Activated CD8-positive, alpha-beta memory T cell treated with anti-CD3 and anti-CD28 coated beads for 24 hours (primary cell): ENCODE results near the gene HERC5.

Experiments used
- DNase-seq: peaks from one replicate; pipeline ENCODE4 v3.0.0-alpha.2; 2020

Gene HERC5

DNA sequence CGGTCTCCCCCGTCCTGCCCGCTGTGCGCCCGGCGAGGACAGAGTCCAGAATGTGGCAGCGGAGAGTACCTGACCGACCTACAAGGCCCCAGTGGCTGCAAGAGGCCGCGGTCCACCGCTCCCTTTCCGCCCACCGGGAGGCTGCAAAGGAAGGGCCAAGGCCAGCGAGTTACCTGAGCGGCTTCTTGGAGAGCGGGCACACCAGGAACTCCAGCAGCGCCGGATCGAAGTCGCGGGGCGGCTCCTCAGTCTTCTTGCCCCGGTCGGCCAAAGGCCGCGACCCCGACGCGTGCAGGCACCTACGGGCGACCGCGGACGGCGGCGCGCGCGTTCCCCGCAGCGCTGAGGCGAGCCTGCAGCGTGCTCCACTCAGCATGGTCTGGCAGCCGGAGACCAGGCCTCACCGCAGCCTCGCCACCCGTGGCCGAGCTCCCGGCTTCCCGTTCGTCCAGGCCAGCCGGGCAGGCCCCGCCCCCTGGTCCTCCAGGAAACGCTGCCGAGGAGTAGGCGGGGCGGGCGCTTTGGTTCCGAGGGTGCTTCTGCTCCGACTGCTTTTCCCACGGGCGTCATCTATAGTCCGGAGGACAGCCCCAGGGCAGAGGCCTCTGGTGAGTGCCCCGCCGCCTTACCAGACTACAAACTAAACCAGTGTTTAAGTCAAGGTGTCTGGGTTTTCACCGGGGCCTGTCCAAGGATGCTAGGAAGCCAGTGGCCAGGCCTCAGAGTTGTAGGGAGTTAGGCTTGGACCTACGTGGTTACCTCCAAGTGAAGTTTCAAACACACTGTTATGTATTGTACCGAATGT lies 66.6 kb downstream of the HERC5 start, which contains the start of gene PYURF:
Gene PYURF, minus strand, starts transcription at position 452 of the 805 bp plus-strand sequence. Its CDS starts 76 bp downstream, at position 376.
- DNase-seq = peak; percentile 92

- DNase-seq = no peak
Measured at GRCh38 chr4:88524171-88524570, 67.3 kb downstream of the HERC5 start.

GRCh38 chr4:88526221-88526815 lies 69.4 kb downstream of the HERC5 start:
- DNase-seq = no peak

DNA sequence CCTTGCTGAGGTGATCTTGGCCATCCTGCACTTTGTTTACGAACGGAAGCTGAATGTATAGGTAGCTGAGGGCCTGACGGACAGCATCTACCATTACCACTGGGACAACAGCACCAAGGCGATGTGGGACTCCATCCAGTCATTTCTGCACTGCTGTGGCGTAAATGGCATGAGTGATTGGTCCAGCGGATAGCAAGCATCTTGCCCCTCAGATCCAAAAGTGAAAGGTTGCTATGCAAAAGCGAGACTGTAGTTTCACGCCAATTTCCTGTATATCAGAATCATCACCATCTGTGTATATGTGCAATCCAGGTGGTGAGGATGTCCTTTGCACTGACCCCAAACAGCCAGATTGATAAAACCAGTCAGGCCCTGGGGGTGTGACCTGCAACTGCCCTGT lies 70.9 kb downstream of the HERC5 start:
- no peak for DNase-seq

DNA sequence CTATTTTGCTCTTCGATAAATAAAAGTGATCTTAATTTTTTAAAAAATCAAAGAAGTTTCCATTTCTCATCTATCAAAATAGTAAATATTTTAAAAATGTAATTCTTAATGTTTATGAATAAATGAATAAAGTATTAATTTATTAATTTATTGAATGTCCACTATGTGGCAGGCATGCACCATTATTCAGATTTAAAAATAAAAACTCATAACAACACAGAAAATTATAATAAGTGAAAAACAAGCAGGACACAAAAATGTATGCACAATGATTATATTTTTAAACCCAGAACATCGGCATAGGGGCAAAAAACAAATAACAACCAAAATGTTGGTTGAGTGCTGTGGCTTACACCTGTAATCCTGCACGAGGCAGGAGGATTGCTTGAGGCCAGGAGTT lies 71.9 kb downstream of the HERC5 start:
- DNase-seq = no peak

DNA sequence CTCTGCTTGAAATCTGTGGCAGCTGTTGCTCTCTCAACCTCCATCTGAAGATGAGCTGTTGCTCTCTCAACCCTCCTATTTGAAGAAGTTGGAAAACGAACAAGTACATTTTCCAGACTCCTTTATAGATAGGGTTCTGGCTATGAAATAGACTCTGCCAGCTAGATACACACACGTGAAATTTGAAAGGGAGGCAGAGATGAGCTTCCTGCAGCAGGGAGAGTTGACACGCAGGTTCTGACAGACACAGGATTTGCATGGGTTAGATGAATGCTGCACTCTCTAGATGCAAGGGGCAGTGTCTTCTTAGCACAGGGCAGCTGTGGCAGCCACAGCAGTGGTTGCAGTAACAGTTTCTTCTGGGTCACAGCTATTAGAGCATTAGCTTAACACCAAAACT lies 74.6 kb downstream of the HERC5 start:
- no peak for DNase-seq

DNA sequence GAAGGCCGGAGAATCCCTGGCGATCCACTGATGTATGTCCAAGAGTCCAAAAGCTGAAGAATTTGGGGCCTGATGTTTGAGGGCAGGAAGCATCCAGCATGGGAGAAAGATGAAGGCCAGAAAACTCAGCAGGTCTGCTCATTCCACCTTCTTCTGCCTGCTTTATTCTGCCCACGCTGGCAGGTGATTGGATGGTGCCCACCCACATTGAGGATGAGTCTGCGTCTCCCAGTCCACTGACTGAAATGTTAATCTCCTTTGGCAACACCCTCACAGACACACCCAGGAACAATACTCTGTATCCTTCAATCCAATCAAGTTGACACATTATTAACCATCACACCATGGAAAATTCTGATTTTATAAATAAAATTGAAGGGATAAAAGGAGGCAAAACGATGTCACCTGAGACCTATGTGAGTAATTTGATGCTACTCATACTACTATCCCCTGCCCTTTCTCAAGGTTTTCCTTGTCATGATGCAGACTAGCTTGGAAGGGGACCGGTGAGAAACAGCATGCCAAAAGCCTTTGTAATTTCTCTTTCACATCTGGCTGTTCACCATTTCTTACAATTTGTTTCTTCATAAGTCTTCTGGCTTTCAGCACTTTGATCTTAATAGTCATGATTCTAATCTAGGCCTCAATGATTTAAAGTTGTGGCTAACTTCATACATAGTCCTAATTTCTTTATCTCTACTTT lies 76.3 kb downstream of the HERC5 start:
- DNase-seq = no peak

DNA sequence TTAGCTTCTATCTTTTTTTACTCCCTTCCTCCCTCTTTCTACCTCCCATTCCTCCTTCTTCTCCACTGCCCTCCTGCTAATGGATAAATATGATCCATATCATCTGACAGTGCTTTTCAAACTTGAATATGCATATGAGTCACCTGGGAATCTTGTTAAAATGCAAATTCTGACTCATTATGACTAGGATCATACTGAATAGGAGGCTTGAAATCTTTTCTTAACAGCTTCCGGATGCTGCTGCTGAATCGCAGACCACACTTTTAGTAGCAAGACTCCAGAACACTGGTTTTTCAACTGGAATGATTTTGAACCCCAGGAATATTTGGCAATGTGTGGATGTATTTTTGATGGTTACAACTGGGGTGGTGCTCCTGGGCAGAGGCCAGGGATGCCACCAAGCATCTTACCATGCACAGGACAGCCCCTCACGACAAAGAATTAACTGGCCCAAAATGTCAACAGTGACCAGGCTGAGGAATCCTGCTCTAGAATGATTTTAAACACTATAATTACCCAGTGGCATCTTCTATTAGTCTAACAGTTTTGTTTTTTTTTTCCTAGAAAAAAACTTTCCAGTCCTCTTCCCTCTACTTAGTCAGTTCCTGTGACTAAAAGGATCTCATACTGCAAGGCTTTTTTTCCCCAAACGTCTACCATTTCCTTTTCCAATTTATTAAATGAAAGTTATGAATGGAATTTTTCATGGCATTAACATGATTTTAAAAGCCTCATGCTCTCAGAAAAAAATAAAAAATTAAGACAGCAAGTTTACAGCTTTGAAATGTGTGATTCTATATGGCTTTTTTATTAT lies 77.2 kb downstream of the HERC5 start:
- DNase-seq = no peak

DNA sequence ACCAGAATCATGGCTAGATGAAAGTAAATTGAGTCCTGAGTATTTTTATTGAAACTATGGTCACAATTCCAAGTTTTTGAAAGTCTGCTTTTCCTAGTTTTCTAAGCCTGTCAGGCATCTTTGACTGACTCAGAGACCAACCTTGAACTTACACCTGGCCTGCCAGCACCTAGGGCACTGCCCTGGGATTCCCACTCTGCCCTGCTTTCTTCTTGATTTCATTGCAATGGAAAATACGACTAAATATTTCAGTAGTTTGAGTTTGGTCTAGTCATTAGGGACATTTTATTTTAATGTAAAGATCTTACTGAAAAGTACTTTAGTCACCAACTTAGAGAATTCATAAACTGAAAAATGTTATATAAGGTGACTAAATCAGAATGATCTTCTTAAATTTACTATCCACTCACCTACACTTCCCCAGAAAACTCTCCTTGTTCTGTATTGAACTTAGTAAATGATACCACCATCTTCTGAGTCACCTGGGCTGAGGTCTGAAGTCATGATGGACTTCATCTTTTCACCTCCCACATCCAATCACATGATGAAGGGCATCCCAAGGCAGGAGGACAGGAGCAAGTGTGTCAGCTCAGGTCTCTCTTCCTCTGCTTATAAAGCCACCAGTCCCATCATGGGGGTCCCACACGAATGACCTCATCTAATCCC lies 78.3 kb downstream of the HERC5 start:
- DNase-seq = no peak

- no peak for DNase-seq
Measured at GRCh38 chr4:88537709-88538108, 80.8 kb downstream of the HERC5 start.

DNA sequence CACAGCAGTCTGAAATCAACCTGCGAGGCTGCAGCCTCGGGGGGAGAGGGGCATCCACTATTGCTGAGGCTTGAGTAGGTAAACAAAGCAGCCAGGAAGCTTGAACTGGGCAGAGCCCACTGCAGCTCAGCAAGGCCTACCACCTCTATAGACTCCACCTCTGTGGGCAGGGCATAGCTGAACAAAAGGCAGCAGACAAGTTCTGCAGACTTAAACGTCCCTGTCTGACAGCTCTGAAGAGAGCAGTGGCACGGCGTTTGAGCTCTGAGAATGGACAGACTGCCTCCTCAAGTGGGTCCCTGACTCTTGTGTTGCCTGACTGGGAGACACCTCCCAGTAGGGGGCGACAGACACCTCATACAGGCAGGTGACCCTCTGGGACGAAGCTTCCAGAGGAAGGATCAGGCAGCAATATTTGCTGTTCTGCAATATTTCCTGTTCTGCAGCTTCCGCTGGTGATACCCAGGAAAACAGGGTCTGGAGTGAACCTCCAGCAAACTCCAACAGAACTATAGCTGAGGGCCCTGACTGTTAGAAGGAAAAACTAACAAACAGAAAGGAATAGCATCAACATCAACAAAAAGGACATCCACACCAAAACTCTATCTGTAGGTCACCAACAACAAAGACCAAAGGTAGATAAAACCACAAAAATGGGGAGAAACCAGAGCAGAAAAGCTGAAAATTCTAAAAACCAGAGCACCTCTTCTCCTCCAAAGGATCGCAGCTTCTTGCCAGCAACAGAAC lies 82.6 kb downstream of the HERC5 start:
- peak; percentile 88 for DNase-seq

- DNase-seq = no peak
Measured at GRCh38 chr4:88549815-88550214, 92.9 kb downstream of the HERC5 start.
